Neural progenitor cell (in vitro differentiated cells): ENCODE results near the gene EGFLAM. TPM values are rescaled to one million over a fixed set of nuclear protein-coding genes. Genes with fewer than 3 reads are reported as not detected.

ENCODE experiments used
- DNase-seq: peaks from one replicate; pipeline ENCODE4 v3.0.0-alpha.2; 2016; ENCODE audit warnings: low spot score
- H2AFZ ChIP-seq: fragments of 200-600 bp; sonication (generic); replicated peaks from 2 replicates; pipeline ENCODE4 v1.6.1; 2016; ENCODE audit warnings: antibody characterized with exemption
- H3F3A ChIP-seq: fragments of 200-600 bp; sonication (generic); 2 replicates; pipeline ENCODE4 v1.6.1; 2016; ENCODE audit warnings: antibody characterized with exemption, low read depth
- H3K27ac ChIP-seq: fragments of 200-600 bp; sonication (generic); 2 replicates; pipeline ENCODE4 v1.5.1; 2016; ENCODE audit warnings: mild to moderate bottlenecking
- H3K27me3 ChIP-seq: fragments of 200-600 bp; sonication (generic); 2 replicates; pipeline ENCODE4 v1.6.1; 2016; ENCODE audit warnings: mild to moderate bottlenecking, moderate library complexity
- H3K36me3 ChIP-seq: fragments of 200-600 bp; sonication (generic); 2 replicates; pipeline ENCODE4 v1.5.1; 2016
- H3K4me1 ChIP-seq: fragments of 200-600 bp; sonication (generic); 2 replicates; pipeline ENCODE4 v1.6.1; 2016; ENCODE audit warnings: mixed run types
- H3K4me2 ChIP-seq: fragments of 200-600 bp; sonication (generic); 2 replicates; pipeline ENCODE4 v1.6.1; 2016
- H3K4me3 ChIP-seq: fragments of 200-600 bp; sonication (generic); 2 replicates; pipeline ENCODE4 v1.5.1; 2016
- H3K79me2 ChIP-seq: fragments of 200-600 bp; sonication (generic); 2 replicates; pipeline ENCODE4 v1.6.1; 2016; ENCODE audit warnings: low read depth
- H3K9ac ChIP-seq: fragments of 200-600 bp; sonication (generic); 2 replicates; pipeline ENCODE4 v1.6.1; 2016
- H3K9me3 ChIP-seq: fragments of 200-600 bp; sonication (generic); 2 replicates; pipeline ENCODE4 v1.5.1; 2016; ENCODE audit warnings: low read depth
- H4K20me1 ChIP-seq: fragments of 200-600 bp; sonication (generic); 2 replicates; pipeline ENCODE4 v1.6.1; 2016; ENCODE audit warnings: low read depth
- H3K27ac Mint-ChIP-seq: 3 replicates; pipeline ENCODE4 v1.8.0; 2021; ENCODE audit warnings: mixed read lengths
- H3K27me3 Mint-ChIP-seq: 2 replicates; pipeline ENCODE4 v1.8.0; 2022; ENCODE audit warnings: low read depth, mild to moderate bottlenecking, inconsistent platforms, moderate library complexity, mixed read lengths; ENCODE audit not compliant: insufficient read depth
- H3K36me3 Mint-ChIP-seq: 3 replicates; pipeline ENCODE4 v1.8.0; 2021; ENCODE audit warnings: mixed read lengths
- H3K4me1 Mint-ChIP-seq: 3 replicates; pipeline ENCODE4 v1.8.0; 2021; ENCODE audit warnings: mixed read lengths
- H3K4me3 Mint-ChIP-seq: 3 replicates; pipeline ENCODE4 v1.8.0; 2021; ENCODE audit warnings: mild to moderate bottlenecking, moderate library complexity, mixed read lengths
- H3K9me3 Mint-ChIP-seq: 3 replicates; pipeline ENCODE4 v1.8.0; 2020; ENCODE audit warnings: mixed read lengths
- CTCF ChIP-seq: fragments of 200-600 bp; sonication (generic); IDR thresholded peaks from 2 replicates; pipeline ENCODE4 v1.5.1; 2017; ENCODE audit warnings: antibody characterized with exemption, mild to moderate bottlenecking
- EZH2 ChIP-seq: fragments of 200-600 bp; sonication (generic); IDR thresholded peaks from 2 replicates; pipeline ENCODE4 v1.6.1; 2017; ENCODE audit warnings: antibody characterized with exemption, mild to moderate bottlenecking, moderate library complexity
- EZH2phosphoT487 ChIP-seq: fragments of 200-600 bp; sonication (generic); IDR thresholded peaks from 2 replicates; pipeline ENCODE4 v1.6.1; 2017; ENCODE audit warnings: antibody characterized with exemption
- total RNA-seq: library from RNA; depleted of rRNA; stranded (reverse); fragments of >200 nt; gene quantifications from 2 replicates; pipeline ENCODE4 v1.2.3, GENCODE V29; 2015; ENCODE audit warnings: low replicate concordance

EGFLAM gene
- total RNA-seq, 1 donor from 2014 or later: 0.69 TPM

GRCh38 chr5:38455796-38456330, 197.5 kb downstream of the EGFLAM start:
- Histone ChIP-seq H3K79me2 (no peaks in the 10 kb centered on the region), H3K27ac (no peak overlapping the region), H3K36me3 (no peaks in the 10 kb centered on the region), H2AFZ (no peak overlapping the region), H3F3A (no peaks in the 10 kb centered on the region), H3K9ac (no peak overlapping the region), H3K4me3 (no peak overlapping the region), H4K20me1 (no peaks in the 10 kb centered on the region), H3K27me3 (no peaks in the 10 kb centered on the region), H3K4me1 (peaks cover 5% of the 10 kb centered on the region), H3K9me3 (no peaks in the 10 kb centered on the region), H3K4me2 (no peak overlapping the region)
- no peak overlapping the region for H3K27ac Mint-ChIP-seq
- no peaks in the 10 kb centered on the region for H3K9me3 Mint-ChIP-seq
- H3K36me3 Mint-ChIP-seq: no peaks in the 10 kb centered on the region
- peaks cover 3% of the 10 kb centered on the region for H3K27me3 Mint-ChIP-seq
- H3K4me3 Mint-ChIP-seq: no peak overlapping the region
- no peak for TF ChIP-seq EZH2
- no peak for TF ChIP-seq CTCF
- DNase-seq: no peak
- H3K4me1 Mint-ChIP-seq: no peaks in the 10 kb centered on the region

- no peaks in the 10 kb centered on the region for H3K36me3 ChIP-seq
- H3K79me2 ChIP-seq: no peaks in the 10 kb centered on the region
- no peaks in the 10 kb centered on the region for H3F3A ChIP-seq
- Mint-ChIP-seq H3K36me3 (no peaks in the 10 kb centered on the region), H3K4me3 (no peak overlapping the region), H3K9me3 (no peaks in the 10 kb centered on the region), H3K27ac (no peak overlapping the region), H3K27me3 (no peaks in the 10 kb centered on the region), H3K4me1 (no peaks in the 10 kb centered on the region)
- H3K9me3 ChIP-seq: no peaks in the 10 kb centered on the region
- H3K9ac ChIP-seq: no peak overlapping the region
- no peak overlapping the region for H2AFZ ChIP-seq
- TF ChIP-seq EZH2phosphoT487 (no peak), EZH2 (no peak), CTCF (no peak)
- H4K20me1 ChIP-seq: no peaks in the 10 kb centered on the region
- no peak overlapping the region for H3K27ac ChIP-seq
- peaks cover 5% of the 10 kb centered on the region for H3K4me1 ChIP-seq
- H3K27me3 ChIP-seq: no peaks in the 10 kb centered on the region
- H3K4me3 ChIP-seq: no peak overlapping the region
- no peak overlapping the region for H3K4me2 ChIP-seq
- no peak for DNase-seq
Measured at GRCh38 chr5:38456657-38457399, 198.5 kb downstream of the EGFLAM start.

- no peaks in the 10 kb centered on the region for H3K27me3 Mint-ChIP-seq
- Histone ChIP-seq H3K9me3 (no peaks in the 10 kb centered on the region), H3K4me1 (no peaks in the 10 kb centered on the region), H4K20me1 (no peaks in the 10 kb centered on the region), H3K36me3 (no peaks in the 10 kb centered on the region), H2AFZ (no peak overlapping the region), H3K27ac (no peak overlapping the region), H3F3A (no peaks in the 10 kb centered on the region), H3K4me2 (no peak overlapping the region), H3K9ac (no peak overlapping the region), H3K79me2 (no peaks in the 10 kb centered on the region), H3K4me3 (no peak overlapping the region), H3K27me3 (no peaks in the 10 kb centered on the region)
- no peak overlapping the region for H3K4me3 Mint-ChIP-seq
- no peaks in the 10 kb centered on the region for H3K36me3 Mint-ChIP-seq
- no peak for DNase-seq
- H3K27ac Mint-ChIP-seq: no peak overlapping the region
- no peaks in the 10 kb centered on the region for H3K9me3 Mint-ChIP-seq
- TF ChIP-seq CTCF (no peak), EZH2phosphoT487 (no peak), EZH2 (no peak)
- H3K4me1 Mint-ChIP-seq: no peaks in the 10 kb centered on the region
Measured at GRCh38 chr5:38458174-38458573, 199.8 kb downstream of the EGFLAM start.
